Lower lobe of right lung (tissue), 2 donors: ENCODE measurements around the gene NFATC1. TPM values are rescaled to one million over a fixed set of nuclear protein-coding genes. Genes with fewer than 3 reads are reported as not detected.

Experiments
- ATAC-seq, 2 donors: fragments of 200-7000 bp; cut with Tn5 transposase; one replicate each; pipeline ENCODE4 v1.9.1; 2020 to 2022; ENCODE audit warnings: mild to moderate bottlenecking in 2 of 2, moderate library complexity in 2 of 2
- DNase-seq: peaks from one replicate; pipeline ENCODE4 v3.0.0-alpha.2; 2020
- H3K27ac ChIP-seq: fragments of 200-600 bp; one replicate; pipeline ENCODE4 v1.8.0; 2022
- H3K27me3 ChIP-seq: fragments of 200-600 bp; one replicate; pipeline ENCODE4 v1.8.0; 2022; ENCODE audit warnings: low read depth
- H3K36me3 ChIP-seq: fragments of 200-600 bp; one replicate; pipeline ENCODE4 v1.8.0; 2022; ENCODE audit warnings: mild to moderate bottlenecking
- H3K4me1 ChIP-seq: fragments of 200-600 bp; one replicate; pipeline ENCODE4 v1.8.0; 2022
- H3K4me3 ChIP-seq: fragments of 200-600 bp; one replicate; pipeline ENCODE4 v1.8.0; 2022; ENCODE audit warnings: mild to moderate bottlenecking
- H3K9me3 ChIP-seq: fragments of 200-600 bp; one replicate; pipeline ENCODE4 v1.8.0; 2022
- intact Hi-C: fragments of 100-400 bp; cut with DNase I; formaldehyde crosslinking; loops from one replicate; pipeline ENCODE4 v1.11.0; 2022
- total RNA-seq: library from RNA; stranded (reverse); fragmentation: NEBNext Ultra II Directional; extraction: Animal tissue kit (Norgen Biotek cat#: 25700); gene quantifications from one replicate; pipeline ENCODE4 v1.2.1, GENCODE V29; 2021
- TF ChIP-seq, protein P1 (sequence below): fragments of 200-600 bp; IDR thresholded peaks from one replicate; pipeline ENCODE4 v1.8.0; 2022; ENCODE audit warnings: antibody characterized with exemption, mild to moderate bottlenecking
- donor health status: DM: no; HTN: yes; CAD: no; lungs with severe emphysema.

Gene NFATC1
- total RNA-seq, 1 donor from 2014 or later, result 21.4 TPM

DNA sequence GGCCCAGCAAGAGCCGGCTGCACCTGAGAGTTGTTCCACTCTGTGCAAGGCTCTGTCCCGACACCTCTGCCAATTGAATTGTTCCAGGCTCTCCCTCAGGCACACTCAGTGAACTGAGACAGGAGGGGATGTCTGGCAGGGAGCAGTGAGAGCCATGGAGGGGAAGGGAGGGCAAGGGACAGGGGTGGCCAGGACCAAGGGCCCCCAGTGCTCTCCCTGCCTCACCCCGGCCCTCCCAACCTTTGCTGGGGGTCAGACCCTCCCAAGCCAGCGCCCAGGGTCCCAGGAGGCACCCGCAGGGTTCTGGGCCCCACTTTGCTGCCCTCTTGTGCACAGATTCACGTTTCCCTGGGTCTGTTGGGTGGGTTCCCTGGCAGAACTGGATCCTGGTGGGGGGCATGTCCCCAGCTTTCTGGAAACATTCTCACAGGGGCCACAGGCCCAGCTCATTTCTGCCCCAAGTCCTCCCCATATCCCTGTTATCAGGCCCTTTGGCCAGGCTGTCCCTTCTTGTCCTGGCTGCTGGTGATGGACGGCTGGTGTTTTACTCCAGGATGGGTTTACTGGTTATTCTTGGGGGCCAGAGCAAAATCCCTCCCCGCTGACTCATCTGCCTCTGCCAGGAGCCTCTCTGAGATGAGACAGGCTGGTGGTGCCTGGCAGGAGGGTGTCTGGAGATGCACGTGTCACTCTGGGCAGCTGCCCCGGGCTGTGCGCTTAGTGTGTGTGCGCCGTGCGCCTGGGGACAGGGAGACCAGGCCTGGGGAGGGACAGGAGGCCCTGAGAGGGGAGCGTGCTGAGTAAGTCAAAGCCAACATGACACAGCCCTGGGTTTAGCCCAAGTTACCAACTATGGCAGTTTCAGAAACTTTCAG, 147.4 kb downstream of the NFATC1 start:
- TF ChIP-seq, protein P1, sequence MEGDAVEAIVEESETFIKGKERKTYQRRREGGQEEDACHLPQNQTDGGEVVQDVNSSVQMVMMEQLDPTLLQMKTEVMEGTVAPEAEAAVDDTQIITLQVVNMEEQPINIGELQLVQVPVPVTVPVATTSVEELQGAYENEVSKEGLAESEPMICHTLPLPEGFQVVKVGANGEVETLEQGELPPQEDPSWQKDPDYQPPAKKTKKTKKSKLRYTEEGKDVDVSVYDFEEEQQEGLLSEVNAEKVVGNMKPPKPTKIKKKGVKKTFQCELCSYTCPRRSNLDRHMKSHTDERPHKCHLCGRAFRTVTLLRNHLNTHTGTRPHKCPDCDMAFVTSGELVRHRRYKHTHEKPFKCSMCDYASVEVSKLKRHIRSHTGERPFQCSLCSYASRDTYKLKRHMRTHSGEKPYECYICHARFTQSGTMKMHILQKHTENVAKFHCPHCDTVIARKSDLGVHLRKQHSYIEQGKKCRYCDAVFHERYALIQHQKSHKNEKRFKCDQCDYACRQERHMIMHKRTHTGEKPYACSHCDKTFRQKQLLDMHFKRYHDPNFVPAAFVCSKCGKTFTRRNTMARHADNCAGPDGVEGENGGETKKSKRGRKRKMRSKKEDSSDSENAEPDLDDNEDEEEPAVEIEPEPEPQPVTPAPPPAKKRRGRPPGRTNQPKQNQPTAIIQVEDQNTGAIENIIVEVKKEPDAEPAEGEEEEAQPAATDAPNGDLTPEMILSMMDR, result no peak
- intact Hi-C loops, result no loop called here
- peaks cover 36% of the 10 kb centered on the region for H3K27me3 ChIP-seq
- H3K4me1 ChIP-seq, result no peaks in the 10 kb centered on the region
- H3K9me3 ChIP-seq, result no peaks in the 10 kb centered on the region
- H3K36me3 ChIP-seq, result no peaks in the 10 kb centered on the region
- DNase-seq, result no peak
- H3K4me3 ChIP-seq, result no peak overlapping the region
- no peak for ATAC-seq
- H3K27ac ChIP-seq, result no peak overlapping the region

DNA sequence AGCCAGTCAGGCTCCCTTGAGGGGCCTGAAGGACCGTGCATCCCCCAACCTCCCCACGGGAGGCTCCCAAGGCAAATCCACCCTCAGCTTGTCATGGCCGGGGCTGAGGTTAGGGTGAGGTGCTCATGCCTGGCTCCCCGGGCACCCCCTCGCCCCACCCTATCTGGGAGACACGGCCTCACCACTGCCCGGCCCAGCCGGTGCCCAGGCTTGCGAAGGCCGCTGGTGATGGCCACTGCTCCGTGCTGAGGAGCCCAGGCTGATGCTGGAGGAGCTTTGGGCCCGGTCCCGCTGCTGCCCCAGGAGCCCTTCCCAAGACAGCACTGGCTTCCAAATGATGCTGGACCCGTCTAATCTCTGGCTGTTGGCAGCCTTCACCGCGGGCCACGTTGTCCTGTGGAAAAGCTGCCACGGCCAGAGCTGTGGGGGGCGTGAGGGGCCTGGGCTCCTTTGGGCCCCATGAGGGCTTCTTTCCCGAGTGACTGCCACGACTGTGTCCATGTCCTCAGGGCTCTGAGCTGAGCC, 148.2 kb downstream of the NFATC1 start:
- Histone ChIP-seq H3K4me3 (no peak overlapping the region), H3K27me3 (peaks cover 36% of the 10 kb centered on the region), H3K4me1 (no peaks in the 10 kb centered on the region), H3K27ac (no peak overlapping the region), H3K9me3 (no peaks in the 10 kb centered on the region), H3K36me3 (no peaks in the 10 kb centered on the region)
- intact Hi-C loops, result no loop called here
- DNase-seq, result peak; percentile 34
- peak; percentile 6 to 15 for ATAC-seq
- TF ChIP-seq, protein P1, result no peak

DNA sequence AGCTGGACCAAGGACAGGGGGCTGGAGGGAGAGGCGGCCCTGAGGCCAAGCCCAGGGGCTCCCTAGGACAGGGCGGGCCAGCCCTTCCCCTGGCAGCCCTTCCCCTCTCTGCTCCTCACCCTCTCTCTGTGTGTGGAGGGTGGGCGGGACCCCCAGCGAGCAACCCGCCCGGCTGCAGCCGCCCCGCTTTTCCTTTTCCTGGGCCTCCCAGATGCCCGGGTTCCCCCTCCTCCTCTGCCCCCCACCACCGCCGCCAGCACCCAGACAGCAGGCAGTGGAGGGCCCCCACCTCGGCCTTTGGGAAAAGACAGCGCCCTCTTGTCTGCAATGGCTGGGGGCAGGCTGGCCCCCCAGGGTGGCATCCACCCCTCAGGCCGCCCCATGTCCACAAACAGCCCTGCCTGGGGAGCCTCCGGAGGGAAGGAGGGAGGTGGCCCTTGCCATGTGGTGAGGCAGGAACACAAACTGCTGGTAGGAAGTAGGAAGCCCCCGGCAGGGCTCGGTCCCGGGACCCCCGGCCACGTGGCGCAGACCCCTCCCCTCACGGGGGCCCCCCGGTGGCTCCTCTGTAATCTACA, 148.7 kb downstream of the NFATC1 start:
- H3K27ac ChIP-seq, result no peak overlapping the region
- no peaks in the 10 kb centered on the region for H3K36me3 ChIP-seq
- DNase-seq, result peak; percentile 28
- H3K27me3 ChIP-seq, result peaks cover 36% of the 10 kb centered on the region
- no peaks in the 10 kb centered on the region for H3K9me3 ChIP-seq
- H3K4me3 ChIP-seq, result no peak overlapping the region
- no peaks in the 10 kb centered on the region for H3K4me1 ChIP-seq
- peak; percentile 7 to 13 for ATAC-seq
- TF ChIP-seq, protein P1, result no peak
- intact Hi-C loops, result no loop called here

DNA sequence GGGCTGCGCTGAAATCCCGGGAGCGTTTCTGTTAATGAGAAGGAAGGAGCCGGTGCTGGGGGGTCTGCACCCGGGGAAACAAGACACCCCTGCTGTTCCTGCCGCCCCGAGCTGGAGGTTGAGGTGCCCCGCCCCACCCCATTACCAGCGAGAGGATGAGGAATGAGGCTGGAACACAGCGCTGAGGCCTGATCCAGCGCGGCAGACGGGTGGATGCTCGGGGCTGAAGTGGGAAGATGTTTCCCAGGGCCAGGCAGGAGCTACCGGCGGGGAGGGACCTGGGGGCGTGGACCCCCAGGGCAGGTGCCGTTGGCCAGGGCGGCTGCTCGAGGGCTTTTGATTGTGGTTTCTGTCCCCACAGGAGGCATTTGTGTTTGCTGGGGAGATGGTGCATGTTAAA, 149.5 kb downstream of the NFATC1 start:
- Histone ChIP-seq H3K27me3 (peaks cover 36% of the 10 kb centered on the region), H3K27ac (no peak overlapping the region), H3K4me3 (no peak overlapping the region), H3K4me1 (no peaks in the 10 kb centered on the region), H3K9me3 (no peaks in the 10 kb centered on the region), H3K36me3 (no peaks in the 10 kb centered on the region)
- TF ChIP-seq, protein P1, result no peak
- DNase-seq (peak; percentile 27), ATAC-seq (no peak)
- intact Hi-C loops, result no loop called here

DNA sequence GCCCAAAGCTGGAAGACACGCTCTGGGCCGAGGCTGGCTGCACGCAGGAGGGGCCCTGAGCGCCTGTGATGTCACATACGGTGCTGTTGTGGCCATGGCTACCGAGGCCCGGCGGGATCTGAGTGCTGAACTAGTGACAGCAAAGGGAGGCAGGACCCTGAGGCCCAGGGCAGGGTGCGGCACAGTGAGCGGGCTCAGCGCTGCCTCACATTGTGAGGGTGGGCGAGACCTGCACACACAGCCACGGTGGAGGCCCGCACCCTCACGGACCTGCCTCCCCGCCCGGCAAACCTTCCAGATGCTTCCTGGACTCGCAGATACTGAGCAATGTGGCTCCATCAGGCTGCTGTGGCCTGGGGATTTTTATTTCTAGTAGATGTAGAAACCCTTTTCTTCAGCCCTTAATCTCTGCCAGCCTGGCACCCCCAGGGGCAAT, 150.0 kb downstream of the NFATC1 start:
- Histone ChIP-seq H3K27me3 (peaks cover 36% of the 10 kb centered on the region), H3K4me1 (no peaks in the 10 kb centered on the region), H3K27ac (no peak overlapping the region), H3K4me3 (no peak overlapping the region), H3K36me3 (no peaks in the 10 kb centered on the region), H3K9me3 (no peaks in the 10 kb centered on the region)
- DNase-seq (peak; percentile 42), ATAC-seq (no peak)
- TF ChIP-seq, protein P1, result no peak
- intact Hi-C loops, result no loop called here
